Esophagus squamous epithelium (tissue), 5 donors: ENCODE results near the gene PCLO. TPM values are rescaled to one million over a fixed set of nuclear protein-coding genes. Genes with fewer than 3 reads are reported as not detected.

ENCODE experiments used
- DNase-seq: peaks from one replicate; lab custom pipeline; 2025; lab: John Stamatoyannopoulos, UW
- H3K27ac ChIP-seq, 4 donors: fragments of 200-600 bp; sonication (generic); one replicate each; pipeline ENCODE4 v1.5.1; 2016 to 2019; ENCODE audit warnings: mild to moderate bottlenecking in 1 of 4
- H3K27me3 ChIP-seq, 4 donors: fragments of 200-600 bp; sonication (generic); 1 replicate in 3 of 4; 2 replicates in 1 of 4; pipeline versions ENCODE4 v1.5.1 to v1.6.0; 2017 to 2021; ENCODE audit warnings: antibody characterized with exemption in 1 of 4
- H3K36me3 ChIP-seq, 3 donors: fragments of 200-600 bp; sonication (generic); one replicate each; pipeline ENCODE4 v1.5.1; 2016 to 2019
- H3K4me1 ChIP-seq, 3 donors: fragments of 200-600 bp; sonication (generic); one replicate each; pipeline ENCODE4 v1.5.1; 2017 to 2019
- H3K4me3 ChIP-seq, 4 donors: fragments of 200-600 bp; sonication (generic); 1 replicate in 3 of 4; 2 replicates in 1 of 4; pipeline ENCODE4 v1.5.1; 2016 to 2019; ENCODE audit warnings: mild to moderate bottlenecking in 2 of 4, moderate library complexity in 1 of 4
- H3K9me3 ChIP-seq, 3 donors: fragments of 200-600 bp; sonication (generic); one replicate each; pipeline ENCODE4 v1.5.1; 2016 to 2019
- CTCF ChIP-seq, 6 experiments: fragments of 450-650 bp in 4 of 6; fragments of 200-600 bp in 2 of 6; sonication (generic) in 2 of 6; IDR thresholded peaks; one replicate each; pipeline ENCODE4 v1.5.1; 2016 to 2019; ENCODE audit warnings: antibody characterized with exemption in 6 of 6, mild to moderate bottlenecking in 4 of 6, moderate library complexity in 4 of 6
- POLR2A ChIP-seq, 4 donors: fragments of 450-650 bp; IDR thresholded peaks; one replicate each; pipeline ENCODE4 v1.6.1; 2017; ENCODE audit warnings: antibody characterized with exemption in 4 of 4, mild to moderate bottlenecking in 4 of 4, moderate library complexity in 3 of 4
- WGBS, 2 donors: methylation state at CpG; one replicate each; pipeline ENCODE4 v1.1.5; 2018; 5-methylcytosine and 5-hydroxymethylcytosine counted together
- intact Hi-C: fragments of 100-400 bp; cut with DNase I; formaldehyde crosslinking; loops from one replicate; pipeline ENCODE4 v1.15.0; 2022
- total RNA-seq, 4 donors: library from RNA; depleted of rRNA; stranded (reverse); fragments of >200 nt; gene quantifications; one replicate each; pipeline ENCODE4 v1.1.0, GENCODE V29; 2016
- donor health status: DM: yes; HTN: yes; CAD: no.

Gene PCLO
- total RNA-seq, 4 donors from 2014 or later: 3.3 to 17.8 (median 5.3) TPM

DNA sequence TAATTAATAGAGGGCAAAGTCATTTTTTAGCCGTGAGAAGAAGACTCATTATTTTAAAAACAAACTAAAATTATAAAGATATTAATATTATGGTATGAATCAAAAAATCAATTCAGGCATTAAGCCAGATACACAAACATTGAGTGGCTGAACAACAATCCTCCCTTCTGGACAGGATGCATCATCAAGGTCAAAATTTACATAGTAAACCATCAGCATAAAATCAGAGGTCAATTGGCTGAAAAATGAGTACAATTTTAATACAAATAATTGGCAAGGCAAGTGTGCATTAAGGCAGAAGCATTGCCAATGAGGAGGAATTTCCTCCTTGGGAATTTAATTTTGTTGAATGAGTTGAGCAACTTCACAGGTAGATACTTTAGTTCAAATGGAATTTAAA, 108.2 kb downstream of the PCLO start:
- H3K27me3 ChIP-seq: no peaks in the 10 kb centered on the region
- no peak for DNase-seq
- WGBS, 2 donors: 29 to 71% methylated on average over 1 of the region's 1 CpG
- no peak for TF ChIP-seq CTCF (IDR thresholded peaks at IDR 0.05)
- no peak for TF ChIP-seq POLR2A (IDR thresholded peaks at IDR 0.05)
- H3K4me3 ChIP-seq: no peak overlapping the region
- H3K27ac ChIP-seq: no peak overlapping the region
- peaks cover 0 to 11% (median 3%) of the 10 kb centered on the region in 3 donors for H3K4me1 ChIP-seq
- intact Hi-C loops: no loop called here
- no peaks in the 10 kb centered on the region for H3K36me3 ChIP-seq
- H3K9me3 ChIP-seq: no peaks in the 10 kb centered on the region

- H3K27ac ChIP-seq: no peak overlapping the region
- intact Hi-C loops: no loop called here
- H3K4me3 ChIP-seq: no peak overlapping the region
- TF ChIP-seq POLR2A (IDR thresholded peaks at IDR 0.05) (no peak), CTCF (IDR thresholded peaks at IDR 0.05) (no peak)
- no peaks in the 10 kb centered on the region for H3K36me3 ChIP-seq
- H3K9me3 ChIP-seq: no peaks in the 10 kb centered on the region
- no peaks in the 10 kb centered on the region for H3K27me3 ChIP-seq
- no peak for DNase-seq
- peaks cover 0 to 11% (median 3%) of the 10 kb centered on the region in 3 donors for H3K4me1 ChIP-seq
Observed at GRCh38 chr7:83053965-83054364, 108.7 kb downstream of the PCLO start.

- DNase-seq: no peak
- 64 to 66% methylated on average over 3 of the region's 3 CpGs for WGBS, 2 donors
- H3K36me3 ChIP-seq: no peaks in the 10 kb centered on the region
- no peaks in the 10 kb centered on the region for H3K4me1 ChIP-seq
- intact Hi-C loops: no loop called here
- H3K9me3 ChIP-seq: no peaks in the 10 kb centered on the region
- H3K27me3 ChIP-seq: no peaks in the 10 kb centered on the region
- TF ChIP-seq POLR2A (IDR thresholded peaks at IDR 0.05) (no peak), CTCF (IDR thresholded peaks at IDR 0.05) (no peak)
- no peak overlapping the region for H3K27ac ChIP-seq
- no peak overlapping the region for H3K4me3 ChIP-seq
Observed at GRCh38 chr7:83040484-83040883, 122.2 kb downstream of the PCLO start.

- no peak overlapping the region for H3K4me3 ChIP-seq
- intact Hi-C loops: no loop called here
- no peak for DNase-seq
- H3K9me3 ChIP-seq: no peaks in the 10 kb centered on the region
- H3K4me1 ChIP-seq: no peaks in the 10 kb centered on the region
- H3K27me3 ChIP-seq: no peaks in the 10 kb centered on the region
- WGBS, 2 donors: 64 to 73% methylated on average over 1 of the region's 1 CpG
- H3K36me3 ChIP-seq: no peaks in the 10 kb centered on the region
- TF ChIP-seq CTCF (IDR thresholded peaks at IDR 0.05) (no peak), POLR2A (IDR thresholded peaks at IDR 0.05) (no peak)
- no peak overlapping the region for H3K27ac ChIP-seq
Observed at GRCh38 chr7:83038787-83039186, 123.9 kb downstream of the PCLO start.

GRCh38 chr7:83036721-83037380, 125.8 kb downstream of the PCLO start:
- WGBS, 2 donors: 73 to 75% methylated on average over 3 of the region's 3 CpGs
- H3K4me3 ChIP-seq: no peak overlapping the region
- H3K36me3 ChIP-seq: no peaks in the 10 kb centered on the region
- H3K4me1 ChIP-seq: no peaks in the 10 kb centered on the region
- no peak for TF ChIP-seq CTCF (IDR thresholded peaks at IDR 0.05)
- no peak for TF ChIP-seq POLR2A (IDR thresholded peaks at IDR 0.05)
- H3K27ac ChIP-seq: no peak overlapping the region
- DNase-seq: no peak
- H3K27me3 ChIP-seq: no peaks in the 10 kb centered on the region
- intact Hi-C loops: no loop called here
- no peaks in the 10 kb centered on the region for H3K9me3 ChIP-seq
